HCT116 (cell line): Measurements from ENCODE around the gene LRRC74B. TPM values are rescaled to one million over a fixed set of nuclear protein-coding genes. Genes with fewer than 3 reads are reported as not detected.

Experiments used
- ATAC-seq: fragments of 200-7000 bp; cut with Tn5 transposase; 2 replicates; pipeline ENCODE4 v1.9.1; 2020; ENCODE audit warnings: mild to moderate bottlenecking, moderate library complexity
- BruUV-seq: library from RNA; stranded (reverse); fragments of 400-500 nt; replicated peaks from 2 replicates; lab custom pipeline; 2021; lab: Mats Ljungman, UMichigan
- CTCF ChIA-PET: fragments of 300-600 bp; sonication (Branson Sonifier 250); formaldehyde crosslinking; loops from one replicate; lab custom pipeline; 2021; ENCODE audit warnings: antibody characterized with exemption; lab: Charles Lee
- POLR2A ChIA-PET: fragments of 300-600, 350-600 bp; sonication (Branson Sonifier 250); formaldehyde crosslinking; loops from one replicate; lab custom pipeline; 2021; ENCODE audit warnings: antibody characterized with exemption; lab: Charles Lee
- RAD21 ChIA-PET, 2 experiments: fragments of 300-600 bp; sonication (Branson Sonifier 250); formaldehyde crosslinking; loops; one replicate each; lab custom pipeline; 2023; ENCODE audit warnings: low total read pairs in 2 of 2; ENCODE audit not compliant: uncharacterized antibody in 2 of 2, unreplicated experiment in 2 of 2, low non-redundant PET in 1 of 2; lab: Charles Lee
- DNase-seq: peaks from one replicate; pipeline ENCODE4 v3.0.0-alpha.2; 2010; ENCODE audit warnings: low read depth, low spot score
- H2AFZ ChIP-seq: fragments of 200-600 bp; shearing (Covaris generic), sonication (generic); 2 replicates; pipeline ENCODE4 v1.6.1; 2017; ENCODE audit warnings: low read depth, mixed run types, mixed read lengths, antibody characterized with exemption, low read length; ENCODE audit not compliant: poor library complexity, severe bottlenecking
- H3K27ac ChIP-seq: 2 replicates; pipeline ENCODE4 v1.5.1; 2012; ENCODE audit warnings: low read depth, low read length
- H3K27me3 ChIP-seq: fragments of 200-600 bp; sonication (generic); 2 replicates; pipeline ENCODE4 v1.6.1; 2016; ENCODE audit warnings: mixed run types, low read length, mixed read lengths; ENCODE audit not compliant: insufficient read depth
- H3K36me3 ChIP-seq, 2 experiments: fragments of 200-500 bp in 1 of 2; fragments of 200-600 bp in 1 of 2; sonication (Bioruptor generic) in 1 of 2; sonication (generic) in 1 of 2; 2 replicates each; pipeline versions ENCODE4 v1.5.1 to v1.6.1; 2014 to 2016; ENCODE audit warnings: low read length in 2 of 2, inconsistent platforms in 1 of 2, mixed read lengths in 1 of 2, mixed run types in 1 of 2; ENCODE audit not compliant: insufficient read depth in 2 of 2, control insufficient read depth in 1 of 2
- H3K4me1 ChIP-seq, 2 experiments: fragments of 200-600 bp in 1 of 2; sonication (generic) in 1 of 2; 2 replicates each; pipeline versions ENCODE4 v1.5.1 to v1.6.1; 2012 to 2017; ENCODE audit warnings: low read length in 2 of 2, inconsistent platforms in 1 of 2, mild to moderate bottlenecking in 1 of 2, mixed read lengths in 1 of 2, mixed run types in 1 of 2, moderate library complexity in 1 of 2; ENCODE audit not compliant: insufficient read depth in 2 of 2, control insufficient read depth in 1 of 2
- H3K4me2 ChIP-seq: fragments of 200-600 bp; sonication (generic); 2 replicates; pipeline ENCODE4 v1.6.1; 2017; ENCODE audit warnings: mixed run types, low read length, mixed read lengths
- H3K4me3 ChIP-seq, 2 experiments: fragments of 200-600 bp in 1 of 2; sonication (generic) in 1 of 2; replicated peaks in 1 of 2; 2 replicates each; pipeline ENCODE4 v1.5.1; 2011 to 2016; ENCODE audit warnings: low read length in 2 of 2, control low read depth in 1 of 2, low read depth in 1 of 2, mild to moderate bottlenecking in 1 of 2, mixed read lengths in 1 of 2, mixed run types in 1 of 2
- H3K79me2 ChIP-seq: fragments of 200-600 bp; sonication (generic); 2 replicates; pipeline ENCODE4 v1.6.1; 2017; ENCODE audit warnings: mild to moderate bottlenecking, mixed run types, low read length, moderate library complexity, mixed read lengths; ENCODE audit not compliant: insufficient read depth
- H3K9ac ChIP-seq: fragments of 200-600 bp; sonication (generic); 2 replicates; pipeline ENCODE4 v1.6.1; 2016; ENCODE audit warnings: low read length, mixed read lengths
- H3K9me2 ChIP-seq: fragments of 200-600 bp; sonication (generic), shearing (Covaris generic); 2 replicates; pipeline ENCODE4 v1.6.1; 2017; ENCODE audit warnings: mixed run types, mild to moderate bottlenecking, moderate library complexity; ENCODE audit not compliant: insufficient read depth
- H3K9me3 ChIP-seq, 2 experiments: fragments of 200-500 bp in 1 of 2; fragments of 200-600 bp in 1 of 2; sonication (Bioruptor generic) in 1 of 2; sonication (generic) in 1 of 2; 2 replicates each; pipeline ENCODE4 v1.6.1; 2014 to 2017; ENCODE audit warnings: low read length in 2 of 2, mixed read lengths in 2 of 2, inconsistent platforms in 1 of 2, low read depth in 1 of 2, mild to moderate bottlenecking in 1 of 2, mixed run types in 1 of 2, moderate library complexity in 1 of 2; ENCODE audit not compliant: control insufficient read depth in 1 of 2, insufficient read depth in 1 of 2
- H4K20me1 ChIP-seq: fragments of 200-600 bp; sonication (generic), shearing (Covaris generic); 2 replicates; pipeline ENCODE4 v1.6.1; 2017; ENCODE audit warnings: mixed run types, mild to moderate bottlenecking, moderate library complexity; ENCODE audit not compliant: insufficient read depth
- ATF3 ChIP-seq: IDR thresholded peaks from 2 replicates; pipeline ENCODE4 v1.6.1; 2012
- CBX3 ChIP-seq: IDR thresholded peaks from 2 replicates; pipeline ENCODE4 v1.6.1; 2012; ENCODE audit warnings: low read depth
- CEBPB ChIP-seq: IDR thresholded peaks from 2 replicates; pipeline ENCODE4 v1.6.1; 2012; ENCODE audit warnings: low read depth
- CTCF ChIP-seq, 3 experiments: fragments of 200-600 bp in 1 of 3; sonication (generic) in 1 of 3; IDR thresholded peaks in 2 of 3; conservative IDR thresholded peaks in 1 of 3; 2 replicates each; pipeline ENCODE4 v1.5.1; 2012 to 2017; ENCODE audit warnings: low read depth in 2 of 3, low read length in 2 of 3, antibody characterized with exemption in 1 of 3, borderline replicate concordance in 1 of 3, control low read depth in 1 of 3, mild to moderate bottlenecking in 1 of 3, mixed read lengths in 1 of 3, mixed run types in 1 of 3, moderate library complexity in 1 of 3; ENCODE audit not compliant: insufficient read depth in 1 of 3
- EGR1 ChIP-seq: IDR thresholded peaks from 2 replicates; pipeline ENCODE4 v1.6.1; 2012; ENCODE audit warnings: low read depth
- ELF1 ChIP-seq: IDR thresholded peaks from 2 replicates; pipeline ENCODE4 v1.6.1; 2012; ENCODE audit warnings: low read depth, borderline replicate concordance
- EZH2phosphoT487 ChIP-seq: fragments of 200-600 bp; IDR thresholded peaks from 2 replicates; pipeline ENCODE4 v1.6.1; 2018; ENCODE audit warnings: antibody characterized with exemption, borderline replicate concordance
- FOSL1 ChIP-seq: IDR thresholded peaks from 2 replicates; pipeline ENCODE4 v1.6.1; 2012; ENCODE audit warnings: low read depth
- MAX ChIP-seq: IDR thresholded peaks from 2 replicates; pipeline ENCODE4 v1.6.1; 2012
- POLR2AphosphoS5 ChIP-seq: IDR thresholded peaks from 2 replicates; pipeline ENCODE4 v1.6.1; 2011; ENCODE audit warnings: mild to moderate bottlenecking, low read depth, low read length, moderate library complexity
- YY1 ChIP-seq: IDR thresholded peaks from 2 replicates; pipeline ENCODE4 v1.6.1; 2011; ENCODE audit warnings: low read length, low read depth, moderate library complexity, mild to moderate bottlenecking; ENCODE audit not compliant: insufficient replicate concordance; ENCODE audit errors: extremely low read depth
- ZBTB33 ChIP-seq: IDR thresholded peaks from 2 replicates; pipeline ENCODE4 v1.6.1; 2011; ENCODE audit warnings: mild to moderate bottlenecking, low read length, moderate library complexity; ENCODE audit not compliant: insufficient replicate concordance; ENCODE audit errors: extremely low read depth
- ZNF274 ChIP-seq: fragments of 200-500 bp; sonication (Bioruptor generic); IDR thresholded peaks from 2 replicates; pipeline ENCODE4 v1.6.1; 2014; ENCODE audit warnings: mild to moderate bottlenecking, low read depth, low read length, inconsistent platforms
- intact Hi-C: fragments of 100-400 bp; cut with micrococcal nuclease; formaldehyde crosslinking; loops from 2 replicates; pipeline ENCODE4 v1.10.0; 2022
- total RNA-seq: library from RNA; stranded (reverse); gene quantifications from one replicate; pipeline ENCODE4 v1.2.1, GENCODE V29; 2021; ENCODE audit not compliant: unreplicated experiment

Gene LRRC74B
- total RNA-seq, 1 experiment from 2014 or later, result not detected

DNA sequence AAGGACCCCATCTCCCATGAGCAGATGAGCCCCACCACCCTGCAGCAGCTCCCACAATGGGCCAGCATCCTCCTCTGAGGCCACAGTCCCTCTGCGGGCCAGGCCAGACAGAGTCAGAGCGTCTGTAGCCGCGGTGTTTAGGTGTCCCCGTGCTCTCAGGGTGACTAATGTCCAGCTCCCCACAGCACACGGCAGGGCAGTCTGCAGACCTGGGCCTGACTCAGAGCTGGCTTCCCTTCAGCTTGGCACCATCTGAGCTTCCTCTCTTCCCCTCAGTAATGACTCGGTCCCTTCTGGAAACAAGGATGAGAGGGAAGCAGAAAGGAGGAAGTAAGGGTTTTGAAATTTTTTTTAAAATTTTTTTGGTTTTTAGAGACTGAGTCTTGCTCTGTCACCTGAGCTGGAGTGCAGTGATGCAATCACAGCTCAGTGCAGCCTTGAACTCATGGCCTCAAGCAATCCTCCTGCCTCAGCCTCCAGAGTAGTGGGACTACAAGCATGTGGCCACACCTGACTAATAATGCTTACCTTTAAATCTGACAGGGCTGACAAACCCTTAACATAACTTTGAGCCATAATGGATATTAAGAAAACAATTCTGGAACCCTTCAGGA is 28.5 kb downstream of the LRRC74B start:
- H3K27me3 ChIP-seq, result no peaks in the 10 kb centered on the region
- H3K79me2 ChIP-seq, result no peaks in the 10 kb centered on the region
- peak overlapping the region; percentile 37 for H3K4me2 ChIP-seq
- H3K4me3 ChIP-seq, result no peak overlapping the region
- H3K9me3 ChIP-seq, result 0 out of 4 replicates have a peak, but pooled peaks cover 0 to 4% of the 10 kb centered on the region in 2 experiments
- intact Hi-C loops, result no loop called here
- TF ChIP-seq CEBPB, result 0 out of 2 replicates have a peak, but pooled peaks have one; percentile 36
- peak; percentile 27; the same call in 1 of the 2 replicates for TF ChIP-seq FOSL1
- no peak for TF ChIP-seq ZNF274
- no peak for TF ChIP-seq ELF1
- TF ChIP-seq POLR2AphosphoS5, result no peak
- peak; percentile 71 for TF ChIP-seq ATF3
- no peak for TF ChIP-seq MAX
- ATAC-seq (peak; percentile 75), DNase-seq (peak; percentile 4)
- ChIA-PET CTCF (interaction anchor here (1.1 kb wide), 2 partner anchors 25 to 28 kb away, joined by 3 to 5 read pairs; no protein-coding TSS in a partner anchor), RAD21 (no interaction called here), POLR2A (interaction anchor here (0.6 to 0.7 kb wide), 3 partner anchors 23 to 92 kb away, joined by 3 read pairs; partner anchors contain the start of genes LZTR1 and THAP7)
- H2AFZ ChIP-seq, result no peak overlapping the region
- no peak overlapping the region for H3K27ac ChIP-seq
- peaks cover 0 to 13% of the 10 kb centered on the region in 2 experiments; a peak in 2 of 4 replicates for H3K4me1 ChIP-seq
- no peaks in the 10 kb centered on the region for H4K20me1 ChIP-seq
- H3K9me2 ChIP-seq, result no peaks in the 10 kb centered on the region
- no TSS peak for BruUV-seq
- H3K36me3 ChIP-seq, result no peaks in the 10 kb centered on the region
- H3K9ac ChIP-seq, result no peak overlapping the region

GRCh38 chr22:21075516-21076138 is 29.9 kb downstream of the LRRC74B start:
- ATAC-seq (no peak), DNase-seq (no peak)
- Histone ChIP-seq H3K27ac (no peak overlapping the region), H2AFZ (no peak overlapping the region), H3K9me3 (0 out of 4 replicates have a peak, but pooled peaks cover 0 to 4% of the 10 kb centered on the region in 2 experiments), H3K9ac (no peak overlapping the region), H3K9me2 (no peaks in the 10 kb centered on the region), H3K4me1 (peaks cover 0 to 13% of the 10 kb centered on the region in 2 experiments; a peak in 2 of 4 replicates), H3K36me3 (no peaks in the 10 kb centered on the region), H3K4me2 (no peak overlapping the region), H4K20me1 (no peaks in the 10 kb centered on the region), H3K79me2 (no peaks in the 10 kb centered on the region), H3K27me3 (no peaks in the 10 kb centered on the region), H3K4me3 (no peak overlapping the region)
- CTCF ChIA-PET, result no interaction called here
- intact Hi-C loops, result no loop called here
- RAD21 ChIA-PET, result no interaction called here
- POLR2A ChIA-PET, result no interaction called here
- no TSS peak for BruUV-seq
- TF ChIP-seq EZH2phosphoT487, result no peak
- TF ChIP-seq CBX3, result no peak
- TF ChIP-seq EGR1, result no peak
- TF ChIP-seq MAX, result no peak
- no peak for TF ChIP-seq YY1
- TF ChIP-seq CEBPB, result no peak
- TF ChIP-seq ZBTB33, result no peak
- no peak for TF ChIP-seq CTCF (IDR thresholded peaks at IDR 0.05 in 2 of 3, conservative IDR thresholded peaks at IDR 0.05 in 1 of 3; ENCODE audit: borderline replicate concordance in 1 of 3, insufficient read depth in 1 of 3, low read depth in 2 of 3, low read length in 2 of 3)
